HG03520 (cell line): ENCODE results near the gene TREM2.
"Not testable (repeated sequence)": the region's sequence is repeated elsewhere in the genome, so short reads cannot be mapped to it uniquely, and the experiment has no call there.

Source experiments
- ATAC-seq: cut with Tn5 transposase; IDR thresholded peaks from one replicate; pipeline ENCODE4 v1.9.1; 2021; ENCODE audit warnings: mild to moderate bottlenecking, moderate library complexity; ENCODE audit not compliant: unreplicated experiment

Gene TREM2

GRCh38 chr6:41156001-41156400 lies 6.9 kb downstream of the TREM2 start:
- no peak for ATAC-seq

GRCh38 chr6:41155132-41155805 lies 7.6 kb downstream of the TREM2 start:
- ATAC-seq: no peak

DNA sequence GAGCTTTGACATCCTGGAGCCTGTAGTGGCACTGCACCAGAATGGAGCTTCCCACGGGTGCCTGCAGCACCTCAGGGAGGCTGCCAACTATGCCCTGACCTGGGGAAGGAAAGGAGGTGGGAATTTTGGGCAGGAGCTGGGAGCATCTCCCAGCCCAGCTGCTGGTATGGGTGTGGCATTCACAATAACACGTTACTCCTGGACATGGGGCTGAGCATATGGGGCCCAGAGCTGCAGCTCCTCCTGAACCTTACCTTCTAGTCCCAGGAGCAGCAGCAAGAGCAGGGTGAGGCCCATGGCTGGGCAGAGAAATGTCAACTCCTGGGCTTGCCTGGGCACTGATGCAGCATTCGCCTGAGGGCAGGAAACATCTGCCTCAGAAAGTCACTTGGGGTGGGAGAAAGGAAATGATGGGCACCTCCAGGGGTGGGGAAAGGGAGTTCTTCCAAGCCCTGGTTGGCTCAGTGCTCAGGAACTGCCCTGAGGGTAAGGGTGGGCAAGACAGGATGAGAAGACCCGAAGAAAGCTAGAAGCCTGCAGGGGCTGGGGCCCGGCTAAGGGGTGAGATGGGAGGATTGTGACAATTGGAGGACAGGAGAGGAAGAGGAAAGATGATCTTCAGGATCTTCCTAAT lies 8.8 kb downstream of the TREM2 start, which contains the start of gene TREML1:
Gene TREML1, minus strand, starts transcription at position 356 of the 634 bp plus-strand sequence. Its CDS starts 59 bp downstream, at position 297.
- ATAC-seq: no peak

DNA sequence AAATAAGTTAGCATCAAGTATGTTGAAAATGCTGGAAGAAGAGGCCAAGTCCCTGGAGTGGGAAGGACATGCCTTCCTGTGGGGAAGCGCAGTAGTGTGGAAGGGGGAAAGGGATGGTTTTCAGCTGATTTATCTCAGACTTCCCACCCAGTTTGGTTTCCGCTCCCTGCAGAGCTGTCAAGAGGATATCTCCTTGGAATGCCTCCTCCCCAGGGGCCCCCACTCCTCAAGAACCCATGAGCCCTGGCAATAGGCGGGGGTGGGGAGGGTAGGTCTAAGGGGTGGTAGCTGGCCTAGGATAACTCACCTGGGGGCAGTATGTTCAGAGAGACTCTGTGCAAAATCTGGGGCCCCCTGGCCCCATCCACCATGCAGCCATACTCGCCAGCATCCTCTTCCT lies 9.5 kb downstream of the TREM2 start:
- ATAC-seq: no peak

DNA sequence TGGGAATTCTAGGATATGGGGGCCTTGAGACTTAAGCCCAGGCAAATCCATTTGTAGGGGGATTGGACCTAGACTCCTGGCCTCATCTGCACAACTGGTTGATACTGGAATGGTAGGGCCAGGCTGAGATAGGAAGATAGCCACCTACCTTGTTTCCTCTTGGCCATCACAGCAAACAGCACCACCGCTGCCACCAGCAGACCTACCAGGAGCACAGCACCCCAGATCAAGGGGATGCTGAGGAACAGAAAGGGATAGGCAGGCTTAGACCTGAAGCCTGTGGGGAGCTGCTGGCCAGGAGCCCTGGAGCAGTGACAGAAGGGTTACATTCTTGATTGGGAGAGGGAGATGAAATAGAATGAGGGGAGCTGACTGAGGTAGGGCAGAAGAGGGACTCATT lies 12.2 kb downstream of the TREM2 start:
- ATAC-seq: no peak

GRCh38 chr6:41147917-41148316 lies 15.0 kb downstream of the TREM2 start:
- ATAC-seq: no peak

DNA sequence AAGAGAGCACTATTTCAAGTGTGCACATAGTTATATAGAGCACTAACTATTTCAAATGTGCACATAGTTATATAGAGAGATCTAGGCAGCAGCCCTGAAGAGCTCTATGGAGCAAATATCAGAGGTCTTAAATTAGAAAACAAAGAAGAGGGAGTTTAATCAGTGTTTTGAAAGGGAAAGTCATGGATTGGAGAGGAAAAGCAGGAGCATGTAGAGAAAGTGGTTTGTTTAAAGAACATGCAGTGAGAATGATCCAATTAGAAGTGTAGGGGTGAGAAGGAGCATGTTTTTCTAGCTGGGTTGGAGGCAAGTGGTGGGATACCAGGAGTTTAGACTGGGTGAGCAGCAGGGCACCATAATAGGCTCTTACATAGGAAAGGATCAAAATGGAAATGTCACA lies 26.0 kb downstream of the TREM2 start:
- ATAC-seq: no peak

DNA sequence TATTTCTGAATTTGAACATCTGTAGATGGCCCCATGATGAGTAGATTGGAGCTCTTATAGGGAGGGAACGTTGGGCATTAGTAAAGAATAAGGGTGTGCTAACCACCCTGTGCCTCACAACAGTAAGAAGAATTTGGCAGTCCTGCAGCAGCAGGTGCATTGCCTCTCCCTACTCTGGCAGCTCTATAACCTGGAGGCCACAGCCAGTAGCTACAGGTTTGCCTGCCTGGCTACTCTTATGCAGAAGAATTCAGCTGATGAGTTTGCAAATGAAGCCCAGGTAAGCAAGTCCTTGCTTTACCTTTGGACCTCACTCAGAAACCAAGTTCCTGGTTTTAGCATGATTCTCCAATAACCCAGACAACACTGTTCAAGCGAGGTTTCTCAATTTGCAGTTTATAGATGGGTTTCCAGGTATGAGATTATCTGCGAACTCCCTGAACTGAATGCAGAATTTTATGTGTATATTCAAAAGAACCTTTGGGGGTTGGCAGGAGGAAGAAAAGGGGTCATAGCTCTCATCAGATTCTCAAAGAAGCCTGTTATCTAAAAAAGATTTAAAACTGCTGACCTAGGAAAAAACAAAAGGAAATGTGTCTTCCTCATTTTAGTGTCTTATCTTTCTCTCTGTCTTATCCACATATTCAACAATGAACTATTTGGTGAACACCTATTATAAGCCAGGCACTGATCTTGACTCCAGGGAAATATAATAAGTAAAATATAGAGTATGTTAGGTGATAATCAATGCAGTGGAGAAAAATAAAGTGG lies 27.7 kb downstream of the TREM2 start:
- no peak for ATAC-seq

- no peak for ATAC-seq
Observed at GRCh38 chr6:41132254-41132653, 30.7 kb downstream of the TREM2 start.

DNA sequence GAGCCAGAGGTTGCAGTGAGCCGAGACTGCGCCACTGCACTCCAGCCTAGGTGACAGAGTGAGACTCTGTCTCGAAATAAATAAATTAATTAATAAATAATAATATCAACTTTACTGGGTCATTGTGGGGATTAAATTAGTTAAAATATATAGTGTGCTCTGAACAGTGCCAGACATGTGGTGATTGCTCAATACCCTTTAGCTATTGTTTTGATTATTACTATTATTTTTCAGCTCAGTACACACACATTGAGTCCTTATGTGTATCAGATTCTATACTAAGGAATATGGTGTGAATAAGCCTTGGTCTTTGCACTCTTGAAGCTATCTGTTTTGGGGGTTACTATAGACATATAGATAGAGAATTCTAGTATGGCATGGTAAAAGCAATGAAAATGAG lies 37.6 kb downstream of the TREM2 start:
- no peak for ATAC-seq

- ATAC-seq: no peak
Observed at GRCh38 chr6:41122918-41123317, 40.0 kb downstream of the TREM2 start.

DNA sequence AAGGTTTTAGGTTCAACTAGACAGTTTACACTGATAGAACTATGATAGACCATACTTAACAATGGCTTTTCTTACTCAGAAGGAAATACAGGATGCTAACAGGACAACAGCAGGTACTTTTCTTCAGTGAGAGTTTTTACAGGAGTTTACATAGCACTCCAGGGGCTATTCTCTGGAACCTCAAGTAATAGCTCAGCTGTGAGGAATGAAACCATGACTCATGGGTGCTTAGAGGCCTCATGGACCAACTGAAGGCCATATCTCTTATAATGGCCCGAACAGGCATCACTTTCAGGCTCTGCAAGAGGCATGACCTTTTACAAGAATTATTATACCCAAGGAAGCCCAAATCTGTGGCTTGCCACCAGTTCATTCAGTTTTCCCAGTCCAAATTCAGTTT lies 40.5 kb downstream of the TREM2 start:
- ATAC-seq: no peak

GRCh38 chr6:41120058-41120457 lies 42.9 kb downstream of the TREM2 start:
- ATAC-seq: no peak

DNA sequence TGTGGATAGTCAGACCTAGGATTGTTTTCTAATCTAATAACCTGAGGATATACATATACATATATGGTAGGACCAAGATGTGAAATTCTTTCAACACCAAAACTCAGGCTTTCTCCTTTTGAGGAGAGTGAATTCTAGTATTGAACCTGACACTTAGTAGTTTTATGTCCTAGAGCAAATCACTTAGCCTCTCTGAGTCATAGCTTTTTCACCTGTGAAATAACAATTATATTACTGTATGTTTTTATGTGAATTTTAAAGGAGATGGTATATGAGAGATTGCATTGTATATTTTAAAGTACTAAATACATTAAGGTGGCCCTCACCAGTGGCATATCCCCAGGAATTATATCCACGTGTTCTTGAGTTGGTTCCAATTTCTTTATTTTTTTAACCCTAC lies 43.4 kb downstream of the TREM2 start:
- ATAC-seq: no peak

DNA sequence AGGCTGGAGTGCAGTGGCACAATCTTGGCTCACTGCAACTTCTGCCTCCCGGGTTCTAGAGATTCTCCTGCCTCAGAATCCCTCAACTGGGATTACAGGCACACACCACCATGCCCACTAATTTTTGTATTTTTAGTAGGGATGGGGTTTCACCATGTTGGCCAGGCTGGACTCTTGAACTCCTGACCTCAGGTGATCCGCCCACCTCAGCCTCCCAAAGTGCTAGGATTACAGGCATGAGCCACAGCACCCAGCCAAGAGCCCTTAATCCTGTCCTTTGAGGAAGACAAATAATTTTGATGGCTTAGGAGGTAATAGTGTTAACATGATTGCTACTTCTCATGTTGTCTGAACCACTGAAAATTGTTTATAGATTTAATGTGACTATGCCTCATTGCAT lies 47.9 kb downstream of the TREM2 start:
- ATAC-seq: not testable (repeated sequence)

- ATAC-seq: no peak
Observed at GRCh38 chr6:41111017-41111416, 51.9 kb downstream of the TREM2 start.
